Measurements from ENCODE around the gene VPS13A.

Gene VPS13A

DNA sequence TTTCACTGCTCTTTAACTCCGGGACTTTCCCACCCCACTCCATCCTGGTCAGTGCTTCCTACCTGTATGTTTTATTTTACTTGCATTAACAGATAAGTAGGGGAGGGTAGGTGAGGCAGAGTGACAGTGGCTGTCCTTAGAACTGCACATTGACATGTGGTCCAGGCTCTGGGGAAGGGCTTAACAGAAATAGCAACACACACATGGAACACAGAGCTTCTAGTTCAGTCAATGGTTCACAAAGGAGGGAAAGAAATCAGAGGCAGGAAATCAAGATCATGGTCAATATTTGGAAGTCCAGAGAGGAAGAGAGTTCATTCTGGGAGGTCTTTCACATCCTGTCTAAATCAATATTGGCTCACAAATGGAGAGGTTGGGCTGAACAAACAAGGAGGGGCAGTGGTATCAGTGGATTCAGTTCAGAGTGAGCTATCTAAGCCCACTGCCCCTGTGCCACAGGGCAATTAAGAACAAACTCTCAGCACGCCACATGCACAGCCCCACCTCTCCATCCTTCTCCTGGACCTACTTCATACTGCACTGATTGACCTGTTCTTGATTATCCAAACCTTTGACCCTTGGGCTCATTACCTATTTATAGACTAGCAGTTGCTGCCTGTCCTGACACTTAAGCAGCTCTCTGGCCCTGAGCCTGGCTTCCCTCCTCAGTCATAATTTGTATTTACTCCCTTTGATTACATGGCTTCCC is 6.2 kb upstream of the VPS13A start:
- Histone ChIP-seq H3K4me1 (ENCODE audit: control extremely low read depth in 1 of 4, control insufficient read depth in 4 of 4, insufficient read depth in 4 of 4, low read length in 3 of 4) (no peaks in the 10 kb centered on the region), H3K4me3 (ENCODE audit: control insufficient read depth in 1 of 7, extremely low read depth in 1 of 7, insufficient read depth in 4 of 7, low read depth in 2 of 7, low read length in 6 of 7) (no peak overlapping the region), H3K27ac (ENCODE audit: insufficient read depth in 1 of 2, low read depth in 1 of 2, low read length in 2 of 2, poor library complexity in 1 of 2, severe bottlenecking in 2 of 2) (no peak overlapping the region), H3K27me3 (replicated peaks in 2 of 5; ENCODE audit: control insufficient read depth in 4 of 5, insufficient read depth in 5 of 5, low read length in 4 of 5) (peaks cover 0 to 2% (median 0%) of the 10 kb centered on the region in 5 experiments), H3K9me3 (ENCODE audit: control extremely low read depth in 1 of 5, control insufficient read depth in 4 of 5, insufficient read depth in 2 of 5, low read depth in 1 of 5, low read length in 4 of 5) (no peaks in the 10 kb centered on the region), H3K36me3 (ENCODE audit: control insufficient read depth in 4 of 4, insufficient read depth in 4 of 4, low read length in 3 of 4) (no peaks in the 10 kb centered on the region)
- no peak for DNase-seq
- ChIA-PET POLR2A (no interaction called here), CTCF (interaction anchor here (0.8 kb wide), 1 partner anchor 11 kb away, joined by 3 read pairs; no protein-coding TSS in a partner anchor)
- 100% methylated on average over 1 of the region's 2 CpGs for WGBS (ENCODE audit: insufficient coverage)

DNA sequence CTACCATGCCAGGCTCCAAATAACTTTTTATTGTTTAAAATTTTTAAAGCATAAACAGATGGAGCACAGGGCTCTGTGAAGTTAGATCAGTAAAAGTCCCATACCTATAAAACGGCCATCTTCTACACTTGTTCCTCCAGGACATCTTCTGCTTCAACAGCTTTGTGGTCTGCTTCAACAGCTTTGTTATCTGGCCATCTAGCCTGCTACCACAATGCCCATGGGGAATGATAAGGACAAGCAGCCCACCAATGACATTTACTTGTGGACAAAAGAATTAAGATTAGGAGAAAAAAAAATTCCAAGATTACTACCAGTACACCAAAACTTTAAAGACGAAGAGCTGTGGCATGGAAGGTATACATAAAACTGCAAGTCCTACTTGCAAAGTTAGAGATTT is 2.2 kb upstream of the VPS13A start:
- POLR2A ChIA-PET, result no interaction called here
- Histone ChIP-seq H3K4me1 (ENCODE audit: control extremely low read depth in 1 of 4, control insufficient read depth in 4 of 4, insufficient read depth in 4 of 4, low read length in 3 of 4) (peaks cover 9 to 29% (median 20%) of the 10 kb centered on the region in 4 experiments), H3K27me3 (replicated peaks in 2 of 5; ENCODE audit: control insufficient read depth in 4 of 5, insufficient read depth in 5 of 5, low read length in 4 of 5) (peaks cover 0 to 2% (median 0%) of the 10 kb centered on the region in 5 experiments), H3K4me3 (ENCODE audit: control insufficient read depth in 1 of 7, extremely low read depth in 1 of 7, insufficient read depth in 4 of 7, low read depth in 2 of 7, low read length in 6 of 7) (no peak overlapping the region), H3K36me3 (ENCODE audit: control insufficient read depth in 4 of 4, insufficient read depth in 4 of 4, low read length in 3 of 4) (no peaks in the 10 kb centered on the region), H3K9me3 (ENCODE audit: control extremely low read depth in 1 of 5, control insufficient read depth in 4 of 5, insufficient read depth in 2 of 5, low read depth in 1 of 5, low read length in 4 of 5) (no peaks in the 10 kb centered on the region), H3K27ac (ENCODE audit: insufficient read depth in 1 of 2, low read depth in 1 of 2, low read length in 2 of 2, poor library complexity in 1 of 2, severe bottlenecking in 2 of 2) (no peak overlapping the region)
- peak in 1 of 3 donors; percentile 7 for DNase-seq
- no CpG with 5 or more reads among the region's 2 CpGs for WGBS (ENCODE audit: insufficient coverage)
- CTCF ChIA-PET, result interaction anchor here (1.2 kb wide), 1 partner anchor 42 kb away, joined by 3 read pairs; no protein-coding TSS in a partner anchor

- ChIA-PET POLR2A (no interaction called here), CTCF (interaction anchor here (1.0 to 1.2 kb wide), 3 partner anchors 17 to 44 kb away, joined by 3 read pairs; no protein-coding TSS in a partner anchor)
- DNase-seq, result no peak
- Histone ChIP-seq H3K9me3 (ENCODE audit: control extremely low read depth in 1 of 5, control insufficient read depth in 4 of 5, insufficient read depth in 2 of 5, low read depth in 1 of 5, low read length in 4 of 5) (no peaks in the 10 kb centered on the region), H3K36me3 (ENCODE audit: control insufficient read depth in 4 of 4, insufficient read depth in 4 of 4, low read length in 3 of 4) (no peaks in the 10 kb centered on the region), H3K27ac (ENCODE audit: insufficient read depth in 1 of 2, low read depth in 1 of 2, low read length in 2 of 2, poor library complexity in 1 of 2, severe bottlenecking in 2 of 2) (no peak overlapping the region), H3K27me3 (replicated peaks in 2 of 5; ENCODE audit: control insufficient read depth in 4 of 5, insufficient read depth in 5 of 5, low read length in 4 of 5) (peaks cover 0 to 2% (median 0%) of the 10 kb centered on the region in 5 experiments), H3K4me3 (ENCODE audit: control insufficient read depth in 1 of 7, extremely low read depth in 1 of 7, insufficient read depth in 4 of 7, low read depth in 2 of 7, low read length in 6 of 7) (no peak overlapping the region), H3K4me1 (ENCODE audit: control extremely low read depth in 1 of 4, control insufficient read depth in 4 of 4, insufficient read depth in 4 of 4, low read length in 3 of 4) (peaks cover 9 to 30% (median 21%) of the 10 kb centered on the region in 4 experiments)
- 100% methylated on average over 2 of the region's 4 CpGs for WGBS (ENCODE audit: insufficient coverage)
Observed at GRCh38 chr9:77176106-77176505, 1.2 kb upstream of the VPS13A start.

GRCh38 chr9:77176686-77177142 is 620 bp upstream of the VPS13A start:
- H3K36me3 ChIP-seq (ENCODE audit: control insufficient read depth in 4 of 4, insufficient read depth in 4 of 4, low read length in 3 of 4), result no peaks in the 10 kb centered on the region
- CTCF ChIA-PET, result interaction anchor here (1.0 to 1.1 kb wide), 3 partner anchors 10 to 44 kb away, joined by 3 to 5 read pairs (median 3); no protein-coding TSS in a partner anchor
- H3K9me3 ChIP-seq (ENCODE audit: control extremely low read depth in 1 of 5, control insufficient read depth in 4 of 5, insufficient read depth in 2 of 5, low read depth in 1 of 5, low read length in 4 of 5), result no peaks in the 10 kb centered on the region
- peaks cover 0 to 2% (median 0%) of the 10 kb centered on the region in 5 experiments for H3K27me3 ChIP-seq (replicated peaks in 2 of 5; ENCODE audit: control insufficient read depth in 4 of 5, insufficient read depth in 5 of 5, low read length in 4 of 5)
- POLR2A ChIA-PET, result no interaction called here
- no peak overlapping the region for H3K27ac ChIP-seq (ENCODE audit: insufficient read depth in 1 of 2, low read depth in 1 of 2, low read length in 2 of 2, poor library complexity in 1 of 2, severe bottlenecking in 2 of 2)
- H3K4me1 ChIP-seq (ENCODE audit: control extremely low read depth in 1 of 4, control insufficient read depth in 4 of 4, insufficient read depth in 4 of 4, low read length in 3 of 4), result peaks cover 9 to 30% (median 21%) of the 10 kb centered on the region in 4 experiments
- WGBS (ENCODE audit: insufficient coverage), result 6% methylated on average over 7 of the region's 10 CpGs
- peak overlapping the region; percentile 62 to 91 (median 80) for H3K4me3 ChIP-seq (ENCODE audit: control insufficient read depth in 1 of 7, extremely low read depth in 1 of 7, insufficient read depth in 4 of 7, low read depth in 2 of 7, low read length in 6 of 7)
- DNase-seq, result no peak

- ChIA-PET POLR2A (no interaction called here), CTCF (interaction anchor here (0.9 to 1.0 kb wide), 2 partner anchors 11 to 42 kb away, joined by 3 to 5 read pairs; no protein-coding TSS in a partner anchor)
- Histone ChIP-seq H3K36me3 (ENCODE audit: control insufficient read depth in 4 of 4, insufficient read depth in 4 of 4, low read length in 3 of 4) (no peaks in the 10 kb centered on the region), H3K4me1 (ENCODE audit: control extremely low read depth in 1 of 4, control insufficient read depth in 4 of 4, insufficient read depth in 4 of 4, low read length in 3 of 4) (peaks cover 9 to 30% (median 21%) of the 10 kb centered on the region in 4 experiments), H3K27me3 (replicated peaks in 2 of 5; ENCODE audit: control insufficient read depth in 4 of 5, insufficient read depth in 5 of 5, low read length in 4 of 5) (peaks cover 0 to 2% (median 0%) of the 10 kb centered on the region in 5 experiments), H3K9me3 (ENCODE audit: control extremely low read depth in 1 of 5, control insufficient read depth in 4 of 5, insufficient read depth in 2 of 5, low read depth in 1 of 5, low read length in 4 of 5) (no peaks in the 10 kb centered on the region), H3K4me3 (ENCODE audit: control insufficient read depth in 1 of 7, extremely low read depth in 1 of 7, insufficient read depth in 4 of 7, low read depth in 2 of 7, low read length in 6 of 7) (peak overlapping the region; percentile 62 to 91 (median 80)), H3K27ac (ENCODE audit: insufficient read depth in 1 of 2, low read depth in 1 of 2, low read length in 2 of 2, poor library complexity in 1 of 2, severe bottlenecking in 2 of 2) (peak overlapping the region in 1 of 2 experiments; percentile 81)
- WGBS (ENCODE audit: insufficient coverage), result 2% methylated on average over 36 of the region's 57 CpGs
- DNase-seq, result peak; percentile 39 to 71 (median 69)
Observed at GRCh38 chr9:77177894-77178794, 810 bp downstream of the VPS13A start.

DNA sequence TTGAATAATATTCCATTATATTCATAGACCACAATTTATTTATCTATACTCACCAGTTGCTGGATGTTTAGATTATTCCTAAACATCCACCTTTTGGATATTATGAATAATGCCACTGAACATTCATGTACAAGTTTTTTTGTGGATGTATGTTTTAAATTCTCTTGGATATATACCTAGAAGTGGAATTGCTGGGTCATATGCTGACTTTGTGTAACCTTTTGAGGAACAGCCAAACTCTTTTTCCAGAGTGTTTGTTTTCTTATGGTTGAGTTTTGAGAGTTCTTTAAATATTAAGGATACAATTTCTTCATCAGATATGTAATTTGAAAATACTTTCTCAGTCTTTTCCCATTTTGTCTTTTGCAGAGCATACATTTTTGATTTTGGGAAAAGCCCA is 2.7 kb downstream of the VPS13A start:
- no peaks in the 10 kb centered on the region for H3K9me3 ChIP-seq (ENCODE audit: control extremely low read depth in 1 of 5, control insufficient read depth in 4 of 5, insufficient read depth in 2 of 5, low read depth in 1 of 5, low read length in 4 of 5)
- no peak overlapping the region for H3K27ac ChIP-seq (ENCODE audit: insufficient read depth in 1 of 2, low read depth in 1 of 2, low read length in 2 of 2, poor library complexity in 1 of 2, severe bottlenecking in 2 of 2)
- H3K27me3 ChIP-seq (replicated peaks in 2 of 5; ENCODE audit: control insufficient read depth in 4 of 5, insufficient read depth in 5 of 5, low read length in 4 of 5), result peaks cover 0 to 2% (median 0%) of the 10 kb centered on the region in 5 experiments
- no peak for DNase-seq
- H3K36me3 ChIP-seq (ENCODE audit: control insufficient read depth in 4 of 4, insufficient read depth in 4 of 4, low read length in 3 of 4), result no peaks in the 10 kb centered on the region
- H3K4me3 ChIP-seq (ENCODE audit: control insufficient read depth in 1 of 7, extremely low read depth in 1 of 7, insufficient read depth in 4 of 7, low read depth in 2 of 7, low read length in 6 of 7), result no peak overlapping the region
- ChIA-PET CTCF (no interaction called here), POLR2A (no interaction called here)
- peaks cover 9 to 30% (median 21%) of the 10 kb centered on the region in 4 experiments for H3K4me1 ChIP-seq (ENCODE audit: control extremely low read depth in 1 of 4, control insufficient read depth in 4 of 4, insufficient read depth in 4 of 4, low read length in 3 of 4)

All from common myeloid progenitor, CD34-positive (primary cell).